Femur (tissue), 1 donor: ENCODE results near the gene ATP9A.
A peak's percentile ranks its signal among the peaks of the same experiment; 100 is the strongest.
"Not testable (repeated sequence)": the region's sequence is repeated elsewhere in the genome, so short reads cannot be mapped to it uniquely, and the experiment has no call there.

ENCODE experiments used
- DNase-seq: peaks from one replicate; pipeline ENCODE4 v3.0.0-alpha.2; 2017

The ATP9A gene

GRCh38 chr20:51725584-51726176 is 42.5 kb downstream of the ATP9A start:
- DNase-seq: no peak

GRCh38 chr20:51723026-51723425 is 45.2 kb downstream of the ATP9A start:
- not testable (repeated sequence) for DNase-seq

- not testable (repeated sequence) for DNase-seq
Observed at GRCh38 chr20:51722246-51722645, 45.9 kb downstream of the ATP9A start.

GRCh38 chr20:51720854-51721253 is 47.3 kb downstream of the ATP9A start:
- no peak for DNase-seq

GRCh38 chr20:51720384-51720783 is 47.8 kb downstream of the ATP9A start:
- DNase-seq: no peak

- no peak for DNase-seq
Observed at GRCh38 chr20:51715856-51716185, 52.4 kb downstream of the ATP9A start.

GRCh38 chr20:51715163-51715855 is 52.9 kb downstream of the ATP9A start:
- no peak for DNase-seq

GRCh38 chr20:51713213-51713598 is 55.0 kb downstream of the ATP9A start:
- DNase-seq: no peak

- peak; percentile 49 for DNase-seq
Observed at GRCh38 chr20:51712501-51713212, 55.5 kb downstream of the ATP9A start.

- DNase-seq: no peak
Observed at GRCh38 chr20:51711426-51711825, 56.8 kb downstream of the ATP9A start.

GRCh38 chr20:51710361-51710894 is 57.8 kb downstream of the ATP9A start:
- DNase-seq: no peak

- DNase-seq: no peak
Observed at GRCh38 chr20:51705400-51705799, 62.8 kb downstream of the ATP9A start.

- DNase-seq: no peak
Observed at GRCh38 chr20:51703400-51704287, 64.5 kb downstream of the ATP9A start.

- DNase-seq: no peak
Observed at GRCh38 chr20:51702556-51702955, 65.6 kb downstream of the ATP9A start.

GRCh38 chr20:51700809-51701285 is 67.3 kb downstream of the ATP9A start:
- no peak for DNase-seq

GRCh38 chr20:51698252-51698651 is 69.9 kb downstream of the ATP9A start:
- no peak for DNase-seq

- no peak for DNase-seq
Observed at GRCh38 chr20:51697096-51697826, 70.9 kb downstream of the ATP9A start.

- DNase-seq: no peak
Observed at GRCh38 chr20:51696304-51697071, 71.7 kb downstream of the ATP9A start.

- DNase-seq: no peak
Observed at GRCh38 chr20:51695574-51696303, 72.5 kb downstream of the ATP9A start.

- no peak for DNase-seq
Observed at GRCh38 chr20:51692806-51693400, 75.3 kb downstream of the ATP9A start.
